WTC11 (cell line): ENCODE data around the gene ABCD3.

Source experiments
- JUN ChIP-seq: sonication (generic); formaldehyde crosslinking; IDR thresholded peaks from 2 replicates; pipeline ENCODE4 v1.8.0; 2023; ENCODE audit warnings: mild to moderate bottlenecking, missing genetic modification reagents
- SP1 ChIP-seq: sonication (generic); formaldehyde crosslinking; conservative IDR thresholded peaks from 2 replicates; pipeline ENCODE4 v1.8.1; 2022; ENCODE audit warnings: missing genetic modification reagents
- ZNF138 ChIP-seq: sonication (generic); formaldehyde crosslinking; conservative IDR thresholded peaks from 2 replicates; pipeline ENCODE4 v1.8.1; 2022; ENCODE audit warnings: mild to moderate bottlenecking, moderate library complexity, missing genetic modification reagents
- ZNF232 ChIP-seq: sonication (generic); formaldehyde crosslinking; IDR thresholded peaks from 2 replicates; pipeline ENCODE4 v1.8.0; 2022; ENCODE audit warnings: mild to moderate bottlenecking, missing genetic modification reagents
- TF ChIP-seq, protein P1 (sequence below): sonication (generic); formaldehyde crosslinking; IDR thresholded peaks from 2 replicates; pipeline ENCODE4 v1.8.0; 2022; ENCODE audit warnings: mild to moderate bottlenecking, missing genetic modification reagents
- TF ChIP-seq, protein P2 (sequence below): fragments of 200-600 bp; IDR thresholded peaks from 2 replicates; pipeline ENCODE4 v1.8.0; 2022; ENCODE audit warnings: antibody characterized with exemption
- TF ChIP-seq, protein P3 (sequence below): sonication (generic); formaldehyde crosslinking; IDR thresholded peaks from 2 replicates; pipeline ENCODE4 v1.8.0; 2023; ENCODE audit warnings: missing genetic modification reagents, mild to moderate bottlenecking, borderline replicate concordance
- TF ChIP-seq, protein P4 (sequence below): sonication (generic); formaldehyde crosslinking; conservative IDR thresholded peaks from 2 replicates; pipeline ENCODE4 v1.8.1; 2022; ENCODE audit warnings: mild to moderate bottlenecking, missing genetic modification reagents
- TF ChIP-seq, protein P5 (sequence below): sonication (generic); formaldehyde crosslinking; IDR thresholded peaks from 2 replicates; pipeline ENCODE4 v1.8.0; 2022; ENCODE audit warnings: mild to moderate bottlenecking, missing genetic modification reagents

DNA sequence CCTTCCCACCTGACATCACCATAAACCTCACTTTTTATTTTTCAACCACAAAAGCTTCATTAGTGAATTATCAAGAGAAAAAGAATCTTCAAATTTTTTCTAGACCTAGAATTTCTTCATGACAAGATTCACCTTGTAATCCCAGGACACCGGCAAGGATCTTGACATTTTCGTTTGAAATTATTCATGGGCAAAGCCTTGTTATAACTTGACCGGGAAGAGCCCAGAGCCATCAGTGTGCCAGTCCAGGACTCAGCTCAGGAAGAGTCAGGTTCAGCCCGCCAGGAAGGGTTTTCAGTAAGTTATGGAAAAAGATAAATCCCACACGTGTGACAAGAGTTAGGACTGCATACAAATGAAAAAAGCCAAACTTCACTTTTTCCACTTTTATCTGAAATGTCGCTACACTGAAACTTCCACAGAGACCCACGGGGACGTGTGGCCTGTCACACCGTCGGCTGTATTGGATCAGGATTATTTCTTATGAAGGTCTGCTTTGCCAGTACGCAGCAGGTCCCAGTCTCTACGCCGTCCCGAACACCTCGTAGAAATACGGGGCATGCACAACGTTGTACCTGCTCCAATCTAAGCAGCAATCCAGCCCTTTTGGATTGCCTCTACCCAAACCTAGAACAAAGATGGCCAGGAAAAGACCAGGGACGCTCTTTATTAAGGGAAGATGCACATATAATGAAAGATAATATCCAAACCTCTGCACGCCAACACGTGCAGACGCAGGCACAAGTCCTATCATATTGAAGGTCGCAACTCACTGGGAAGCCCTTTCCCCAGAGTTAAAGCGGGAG lies 122.5 kb downstream of the ABCD3 start:
- TF ChIP-seq ZNF232 (CRISPR knock-in tag): no peak
- TF ChIP-seq, protein P1, sequence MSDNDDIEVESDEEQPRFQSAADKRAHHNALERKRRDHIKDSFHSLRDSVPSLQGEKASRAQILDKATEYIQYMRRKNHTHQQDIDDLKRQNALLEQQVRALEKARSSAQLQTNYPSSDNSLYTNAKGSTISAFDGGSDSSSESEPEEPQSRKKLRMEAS (CRISPR knock-in tag): no peak
- TF ChIP-seq, protein P2, sequence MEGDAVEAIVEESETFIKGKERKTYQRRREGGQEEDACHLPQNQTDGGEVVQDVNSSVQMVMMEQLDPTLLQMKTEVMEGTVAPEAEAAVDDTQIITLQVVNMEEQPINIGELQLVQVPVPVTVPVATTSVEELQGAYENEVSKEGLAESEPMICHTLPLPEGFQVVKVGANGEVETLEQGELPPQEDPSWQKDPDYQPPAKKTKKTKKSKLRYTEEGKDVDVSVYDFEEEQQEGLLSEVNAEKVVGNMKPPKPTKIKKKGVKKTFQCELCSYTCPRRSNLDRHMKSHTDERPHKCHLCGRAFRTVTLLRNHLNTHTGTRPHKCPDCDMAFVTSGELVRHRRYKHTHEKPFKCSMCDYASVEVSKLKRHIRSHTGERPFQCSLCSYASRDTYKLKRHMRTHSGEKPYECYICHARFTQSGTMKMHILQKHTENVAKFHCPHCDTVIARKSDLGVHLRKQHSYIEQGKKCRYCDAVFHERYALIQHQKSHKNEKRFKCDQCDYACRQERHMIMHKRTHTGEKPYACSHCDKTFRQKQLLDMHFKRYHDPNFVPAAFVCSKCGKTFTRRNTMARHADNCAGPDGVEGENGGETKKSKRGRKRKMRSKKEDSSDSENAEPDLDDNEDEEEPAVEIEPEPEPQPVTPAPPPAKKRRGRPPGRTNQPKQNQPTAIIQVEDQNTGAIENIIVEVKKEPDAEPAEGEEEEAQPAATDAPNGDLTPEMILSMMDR: no peak
- TF ChIP-seq, protein P3, sequence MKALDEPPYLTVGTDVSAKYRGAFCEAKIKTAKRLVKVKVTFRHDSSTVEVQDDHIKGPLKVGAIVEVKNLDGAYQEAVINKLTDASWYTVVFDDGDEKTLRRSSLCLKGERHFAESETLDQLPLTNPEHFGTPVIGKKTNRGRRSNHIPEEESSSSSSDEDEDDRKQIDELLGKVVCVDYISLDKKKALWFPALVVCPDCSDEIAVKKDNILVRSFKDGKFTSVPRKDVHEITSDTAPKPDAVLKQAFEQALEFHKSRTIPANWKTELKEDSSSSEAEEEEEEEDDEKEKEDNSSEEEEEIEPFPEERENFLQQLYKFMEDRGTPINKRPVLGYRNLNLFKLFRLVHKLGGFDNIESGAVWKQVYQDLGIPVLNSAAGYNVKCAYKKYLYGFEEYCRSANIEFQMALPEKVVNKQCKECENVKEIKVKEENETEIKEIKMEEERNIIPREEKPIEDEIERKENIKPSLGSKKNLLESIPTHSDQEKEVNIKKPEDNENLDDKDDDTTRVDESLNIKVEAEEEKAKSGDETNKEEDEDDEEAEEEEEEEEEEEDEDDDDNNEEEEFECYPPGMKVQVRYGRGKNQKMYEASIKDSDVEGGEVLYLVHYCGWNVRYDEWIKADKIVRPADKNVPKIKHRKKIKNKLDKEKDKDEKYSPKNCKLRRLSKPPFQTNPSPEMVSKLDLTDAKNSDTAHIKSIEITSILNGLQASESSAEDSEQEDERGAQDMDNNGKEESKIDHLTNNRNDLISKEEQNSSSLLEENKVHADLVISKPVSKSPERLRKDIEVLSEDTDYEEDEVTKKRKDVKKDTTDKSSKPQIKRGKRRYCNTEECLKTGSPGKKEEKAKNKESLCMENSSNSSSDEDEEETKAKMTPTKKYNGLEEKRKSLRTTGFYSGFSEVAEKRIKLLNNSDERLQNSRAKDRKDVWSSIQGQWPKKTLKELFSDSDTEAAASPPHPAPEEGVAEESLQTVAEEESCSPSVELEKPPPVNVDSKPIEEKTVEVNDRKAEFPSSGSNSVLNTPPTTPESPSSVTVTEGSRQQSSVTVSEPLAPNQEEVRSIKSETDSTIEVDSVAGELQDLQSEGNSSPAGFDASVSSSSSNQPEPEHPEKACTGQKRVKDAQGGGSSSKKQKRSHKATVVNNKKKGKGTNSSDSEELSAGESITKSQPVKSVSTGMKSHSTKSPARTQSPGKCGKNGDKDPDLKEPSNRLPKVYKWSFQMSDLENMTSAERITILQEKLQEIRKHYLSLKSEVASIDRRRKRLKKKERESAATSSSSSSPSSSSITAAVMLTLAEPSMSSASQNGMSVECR (CRISPR knock-in tag): no peak
- TF ChIP-seq, protein P4, sequence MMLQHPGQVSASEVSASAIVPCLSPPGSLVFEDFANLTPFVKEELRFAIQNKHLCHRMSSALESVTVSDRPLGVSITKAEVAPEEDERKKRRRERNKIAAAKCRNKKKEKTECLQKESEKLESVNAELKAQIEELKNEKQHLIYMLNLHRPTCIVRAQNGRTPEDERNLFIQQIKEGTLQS: no peak
- TF ChIP-seq JUN: no peak
- TF ChIP-seq SP1: no peak
- TF ChIP-seq, protein P5, sequence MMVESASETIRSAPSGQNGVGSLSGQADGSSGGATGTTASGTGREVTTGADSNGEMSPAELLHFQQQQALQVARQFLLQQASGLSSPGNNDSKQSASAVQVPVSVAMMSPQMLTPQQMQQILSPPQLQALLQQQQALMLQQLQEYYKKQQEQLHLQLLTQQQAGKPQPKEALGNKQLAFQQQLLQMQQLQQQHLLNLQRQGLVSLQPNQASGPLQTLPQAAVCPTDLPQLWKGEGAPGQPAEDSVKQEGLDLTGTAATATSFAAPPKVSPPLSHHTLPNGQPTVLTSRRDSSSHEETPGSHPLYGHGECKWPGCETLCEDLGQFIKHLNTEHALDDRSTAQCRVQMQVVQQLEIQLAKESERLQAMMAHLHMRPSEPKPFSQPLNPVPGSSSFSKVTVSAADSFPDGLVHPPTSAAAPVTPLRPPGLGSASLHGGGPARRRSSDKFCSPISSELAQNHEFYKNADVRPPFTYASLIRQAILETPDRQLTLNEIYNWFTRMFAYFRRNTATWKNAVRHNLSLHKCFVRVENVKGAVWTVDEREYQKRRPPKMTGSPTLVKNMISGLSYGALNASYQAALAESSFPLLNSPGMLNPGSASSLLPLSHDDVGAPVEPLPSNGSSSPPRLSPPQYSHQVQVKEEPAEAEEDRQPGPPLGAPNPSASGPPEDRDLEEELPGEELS (CRISPR knock-in tag): no peak
- TF ChIP-seq ZNF138 (CRISPR knock-in tag): no peak
